HepG2 (cell line): ENCODE results near the gene ESRP2. TPM values are rescaled to one million over a fixed set of nuclear protein-coding genes. Genes with fewer than 3 reads are reported as not detected.

Source experiments
- AGO2 ChIP-seq: fragments of 200-400 bp; formaldehyde crosslinking; optimal IDR thresholded peaks from 2 replicates; pipeline ENCODE3; 2017; ENCODE audit warnings: mild to moderate bottlenecking, low read depth, low read length, moderate library complexity
- GTF3A ChIP-seq: sonication (generic); formaldehyde crosslinking; conservative IDR thresholded peaks from 2 replicates; pipeline ENCODE4 v1.4.0; 2020; ENCODE audit warnings: mild to moderate bottlenecking, missing genetic modification reagents
- PCBP1 ChIP-seq: fragments of 200-400 bp; formaldehyde crosslinking; IDR thresholded peaks from 2 replicates; pipeline ENCODE4 v1.6.1; 2017; ENCODE audit warnings: mild to moderate bottlenecking, low read depth, low read length, borderline replicate concordance
- SETDB1 ChIP-seq: sonication (generic); formaldehyde crosslinking; IDR thresholded peaks from 2 replicates; pipeline ENCODE4 v1.5.1; 2020; ENCODE audit warnings: missing genetic modification reagents, mild to moderate bottlenecking, borderline replicate concordance
- TRIM22 ChIP-seq: fragments of 450-650 bp; IDR thresholded peaks from 2 replicates; pipeline ENCODE4 v1.6.1; 2017
- ZFP90 ChIP-seq: sonication (generic); formaldehyde crosslinking; IDR thresholded peaks from 2 replicates; pipeline ENCODE4 v1.8.0; 2022; ENCODE audit warnings: missing genetic modification reagents, mild to moderate bottlenecking, inconsistent platforms, borderline replicate concordance
- ZNF101 ChIP-seq: sonication (generic); formaldehyde crosslinking; IDR thresholded peaks from 2 replicates; pipeline ENCODE4 v1.4.0; 2020; ENCODE audit warnings: mild to moderate bottlenecking, low read depth, missing genetic modification reagents, borderline replicate concordance
- ZNF124 ChIP-seq: sonication (generic); formaldehyde crosslinking; IDR thresholded peaks from 2 replicates; pipeline ENCODE4 v1.4.0; 2020; ENCODE audit warnings: missing genetic modification reagents
- ZNF142 ChIP-seq: sonication (generic); formaldehyde crosslinking; IDR thresholded peaks from 2 replicates; pipeline ENCODE4 v1.4.0; 2020; ENCODE audit warnings: missing genetic modification reagents
- ZNF20 ChIP-seq: sonication (generic); formaldehyde crosslinking; IDR thresholded peaks from 2 replicates; pipeline ENCODE4 v1.4.0; 2020; ENCODE audit warnings: mild to moderate bottlenecking, moderate library complexity, missing genetic modification reagents
- ZNF329 ChIP-seq: sonication (generic); formaldehyde crosslinking; IDR thresholded peaks from 2 replicates; pipeline ENCODE4 v1.9.0; 2021; ENCODE audit warnings: low read depth, mild to moderate bottlenecking, missing genetic modification reagents
- ZNF431 ChIP-seq: sonication (generic); formaldehyde crosslinking; IDR thresholded peaks from 2 replicates; pipeline ENCODE4 v1.9.0; 2022; ENCODE audit warnings: missing genetic modification reagents, low read depth, mild to moderate bottlenecking, borderline replicate concordance
- ZNF549 ChIP-seq: sonication (generic); formaldehyde crosslinking; IDR thresholded peaks from 2 replicates; pipeline ENCODE4 v1.5.0; 2020; ENCODE audit warnings: missing genetic modification reagents
- ZNF766 ChIP-seq: sonication (generic); formaldehyde crosslinking; IDR thresholded peaks from 2 replicates; pipeline ENCODE4 v1.5.0; 2020; ENCODE audit warnings: missing genetic modification reagents, borderline replicate concordance
- ZNF770 ChIP-seq: sonication (generic); formaldehyde crosslinking; IDR thresholded peaks from 2 replicates; pipeline ENCODE4 v1.5.0; 2020; ENCODE audit warnings: mild to moderate bottlenecking, missing genetic modification reagents
- ZNF891 ChIP-seq: sonication (generic); formaldehyde crosslinking; IDR thresholded peaks from 2 replicates; pipeline ENCODE4 v1.5.0; 2020; ENCODE audit warnings: mild to moderate bottlenecking, missing genetic modification reagents
- polyA plus RNA-seq, 8 experiments: library from polyadenylated mRNA; depleted of rRNA in 3 of 8; stranded (reverse) in 7 of 8; unstranded in 1 of 8; fragments of >200 nt; fragmentation: Illumina TruSeq in 4 of 8; extraction: Trizol in 4 of 8; gene quantifications; 2 replicates each; pipeline versions ENCODE4 v1.2.1 to v1.2.3, GENCODE V29; 2011 to 2016; ENCODE audit warnings: low read depth in 4 of 8, missing spikeins in 1 of 8, mixed read lengths in 1 of 8; ENCODE audit not compliant: insufficient read depth in 1 of 8
- total RNA-seq, 5 experiments: library from RNA; depleted of rRNA; stranded (reverse); fragments of >200 nt; fragmentation: Illumina TruSeq; extraction: Trizol; gene quantifications; 2 replicates each; pipeline ENCODE4 v1.2.3, GENCODE V29; 2016; ENCODE audit warnings: low read depth in 1 of 5

The ESRP2 gene
- total and polyA plus RNA-seq, 2 of the 13 experiments (the other 11 are each of a cell fraction or from before 2014, with no cell fraction given) = 21.1 to 32.4 TPM

GRCh38 chr16:68264128-68265077 lies 28.5 kb upstream of the ESRP2 start, which contains the start of gene SLC7A6 (continued):
- TF ChIP-seq ZNF329 (peak; percentile 59), PCBP1 (peak; percentile 86; the same call in 1 of the 2 replicates), ZNF142 (CRISPR knock-in tag) (no peak; the same call in 1 of the 2 replicates), ZNF891 (CRISPR knock-in tag) (peak; percentile 41; the same call in 1 of the 2 replicates), ZNF20 (no peak), SETDB1 (CRISPR knock-in tag) (no peak), ZNF431 (CRISPR knock-in tag) (no peak; the same call in 1 of the 2 replicates), ZNF124 (CRISPR knock-in tag) (0 out of 2 replicates have a peak, but pooled peaks have one; percentile 75), GTF3A (CRISPR knock-in tag) (0 out of 2 replicates have a peak, but pooled peaks have one; percentile 29), ZNF766 (CRISPR knock-in tag) (peak; percentile 52; the same call in 1 of the 2 replicates), AGO2 (peak; percentile 91), ZNF549 (peak; percentile 83; the same call in 1 of the 2 replicates), ZNF101 (CRISPR knock-in tag) (peak; percentile 14; the same call in 1 of the 2 replicates), ZFP90 (CRISPR knock-in tag) (peak; percentile 46), ZNF770 (CRISPR knock-in tag) (peak; percentile 44), TRIM22 (no peak)
